HG03457 (cell line): Measurements from ENCODE around the gene TNXB.
"Not testable (repeated sequence)": the region's sequence is repeated elsewhere in the genome, so short reads cannot be mapped to it uniquely, and the experiment has no call there.

ENCODE experiments used
- ATAC-seq: cut with Tn5 transposase; IDR thresholded peaks from one replicate; pipeline ENCODE4 v1.9.1; 2021; ENCODE audit warnings: moderate number of reproducible peaks; ENCODE audit not compliant: unreplicated experiment

Gene TNXB

GRCh38 chr6:32146287-32146686 is 37.1 kb upstream of the TNXB start:
- ATAC-seq: no peak

DNA sequence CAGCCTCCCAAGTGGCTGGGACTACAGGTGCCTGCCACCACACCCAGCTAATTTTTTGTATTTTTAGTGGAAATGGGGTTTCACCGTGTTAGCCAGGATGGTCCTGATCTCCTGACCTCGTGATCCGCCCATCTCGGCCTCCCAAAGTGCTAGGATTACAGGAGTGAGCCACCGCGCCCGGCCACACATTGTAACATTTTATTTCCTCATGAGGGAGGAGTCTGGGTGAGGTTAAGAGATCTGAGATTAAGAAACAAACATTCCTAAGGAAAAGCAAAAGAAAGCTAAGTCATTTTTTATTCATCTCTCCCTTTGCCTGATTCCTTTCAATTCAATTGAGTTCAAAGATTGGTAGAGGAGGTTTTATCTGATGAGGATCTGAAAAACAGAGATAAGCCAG is 35.1 kb upstream of the TNXB start:
- ATAC-seq: not testable (repeated sequence)

DNA sequence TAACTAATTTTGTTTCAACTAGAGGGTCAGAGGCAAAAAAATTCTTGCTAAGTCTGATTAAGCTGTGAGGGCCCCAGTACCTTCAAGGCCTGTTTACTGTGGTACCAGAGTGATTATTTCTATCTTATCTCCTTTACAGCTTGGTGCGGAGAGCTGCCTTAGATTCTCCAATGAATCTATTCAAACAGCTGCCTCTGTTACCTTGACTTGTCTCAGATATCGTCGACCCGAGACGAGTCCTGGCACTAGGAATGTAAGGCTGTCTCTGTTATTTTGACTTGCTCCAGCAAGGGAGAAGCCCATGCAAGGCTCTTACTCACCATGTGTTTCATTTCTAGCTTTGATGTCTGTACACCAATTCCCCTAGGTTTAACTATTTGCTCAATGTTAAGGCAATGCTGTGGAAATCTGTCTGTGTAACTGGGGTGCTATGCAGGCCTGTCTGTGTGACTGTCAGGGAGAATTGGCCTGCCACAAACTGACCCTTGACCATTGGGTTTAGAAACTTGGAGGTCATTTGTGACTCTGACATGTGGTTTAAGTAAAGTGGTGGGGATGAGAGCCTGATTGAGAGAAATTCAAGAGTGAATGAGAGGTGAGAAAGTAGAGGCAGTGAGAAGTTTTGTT is 31.4 kb upstream of the TNXB start:
- no peak for ATAC-seq

DNA sequence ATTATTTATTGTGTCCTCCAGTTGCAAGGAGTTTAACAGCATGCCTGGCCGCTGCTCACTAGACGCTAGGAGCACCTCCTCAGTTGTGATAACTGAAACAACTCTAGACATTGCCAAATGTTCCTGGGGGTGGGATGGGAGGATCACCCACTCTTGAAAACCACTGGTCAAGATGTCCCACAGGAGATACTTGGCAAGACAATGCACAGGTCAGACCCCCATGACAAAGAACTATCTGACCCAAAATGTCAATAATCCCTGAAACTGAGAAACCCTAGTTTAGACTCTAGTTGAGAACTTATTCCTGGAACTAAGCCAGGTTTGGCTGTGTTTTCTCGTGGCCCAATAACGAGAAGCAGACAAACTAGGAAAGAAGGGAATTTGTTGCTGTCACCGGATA is 30.5 kb upstream of the TNXB start:
- ATAC-seq: no peak

DNA sequence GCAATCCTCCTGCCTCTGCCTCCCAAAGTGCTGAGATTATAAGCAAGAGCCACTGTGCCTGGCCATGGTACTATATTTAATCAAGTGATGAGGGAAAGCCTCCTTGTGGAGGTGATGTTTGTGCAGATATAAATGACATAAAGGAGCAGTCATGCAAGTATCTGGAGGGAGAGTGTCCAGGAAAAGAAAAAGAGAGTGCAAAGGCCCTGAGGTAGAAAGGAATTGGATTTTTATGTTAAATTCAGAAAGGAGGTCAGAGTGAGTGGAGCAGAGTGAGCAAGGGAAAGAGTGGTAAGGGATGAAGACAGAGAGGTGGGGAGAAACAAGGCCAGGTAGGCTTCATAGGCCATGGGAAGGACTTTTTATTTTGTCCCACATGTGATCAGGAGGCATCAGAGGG is 28.3 kb upstream of the TNXB start:
- ATAC-seq: no peak

GRCh38 chr6:32133786-32134185 is 24.6 kb upstream of the TNXB start:
- ATAC-seq: no peak

DNA sequence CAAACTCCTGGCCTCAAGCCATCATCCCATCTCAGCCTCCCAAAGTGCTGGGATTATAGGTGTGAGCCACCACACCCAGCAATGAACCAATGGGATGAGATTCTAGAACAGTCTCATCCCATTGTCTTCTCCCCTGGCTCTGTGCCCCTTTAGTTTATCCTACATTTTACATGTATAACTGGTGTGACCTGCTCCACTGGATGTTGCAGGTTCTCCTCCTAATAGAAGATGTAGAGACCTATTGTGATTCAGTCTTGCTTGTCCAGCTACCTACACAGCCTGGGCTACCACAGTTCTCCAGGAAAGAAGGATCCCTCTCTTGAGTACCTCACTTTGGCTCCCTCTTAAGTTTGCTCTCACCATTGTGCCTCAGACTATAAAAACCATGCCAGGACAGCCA is 23.0 kb upstream of the TNXB start:
- no peak for ATAC-seq

GRCh38 chr6:32131439-32131948 is 22.4 kb upstream of the TNXB start:
- no peak for ATAC-seq

GRCh38 chr6:32129297-32130088 is 20.4 kb upstream of the TNXB start:
- no peak for ATAC-seq

GRCh38 chr6:32128751-32129296 is 19.7 kb upstream of the TNXB start:
- no peak for ATAC-seq

GRCh38 chr6:32127717-32128592 is 18.8 kb upstream of the TNXB start, which contains the start of gene ATF6B:
Gene ATF6B, minus strand, starts transcription at chr6:32128246. Its CDS starts 39 bp downstream, at chr6:32128207.
- ATAC-seq: peak; percentile 76

- no peak for ATAC-seq
Observed at GRCh38 chr6:32127409-32127716, 18.2 kb upstream of the TNXB start.

- no peak for ATAC-seq
Observed at GRCh38 chr6:32126880-32127279, 17.7 kb upstream of the TNXB start.

DNA sequence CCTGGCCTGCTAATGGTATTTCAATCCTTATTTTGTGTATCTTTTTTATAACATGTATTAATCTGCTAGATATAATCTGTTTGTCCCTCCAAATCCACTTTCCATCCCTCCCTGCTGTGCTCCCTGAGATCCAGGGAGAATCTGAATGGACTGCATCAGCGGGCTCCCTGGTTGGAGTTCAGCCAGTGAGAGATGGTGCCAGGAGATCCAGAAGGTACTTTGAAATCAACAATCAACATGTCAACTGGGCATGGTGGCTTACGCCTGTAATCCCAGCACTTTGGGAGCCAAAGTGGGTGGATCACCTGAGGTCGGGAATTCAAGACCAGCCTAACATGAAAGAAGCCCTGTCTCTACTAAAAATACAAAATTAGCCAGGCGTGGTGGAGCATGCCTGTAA is 14.5 kb upstream of the TNXB start:
- no peak for ATAC-seq

GRCh38 chr6:32120573-32121059 is 11.5 kb upstream of the TNXB start:
- ATAC-seq: no peak

- ATAC-seq: no peak
Observed at GRCh38 chr6:32118782-32119628, 9.9 kb upstream of the TNXB start.

DNA sequence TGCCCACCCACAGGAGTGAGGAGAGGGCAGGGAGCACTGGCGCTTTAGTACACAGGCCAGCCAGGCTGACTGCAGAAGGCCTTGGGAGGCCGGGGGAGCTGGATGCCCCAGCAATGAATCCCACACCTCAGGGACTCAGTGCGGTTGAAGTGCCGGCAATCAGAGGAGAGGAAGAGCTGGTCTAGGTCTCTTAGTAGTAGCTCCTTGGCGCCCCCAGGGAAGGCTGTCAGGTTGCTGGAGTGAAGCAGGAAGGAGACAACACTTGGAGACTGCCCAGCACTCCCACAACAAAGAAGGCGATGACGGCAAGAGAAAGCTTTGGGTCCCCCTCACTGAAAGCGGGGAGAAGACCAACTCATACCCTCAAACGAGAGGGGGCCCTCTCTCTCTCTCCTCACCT is 8.3 kb upstream of the TNXB start:
- ATAC-seq: no peak

GRCh38 chr6:32116674-32117073 is 7.5 kb upstream of the TNXB start:
- ATAC-seq: no peak

DNA sequence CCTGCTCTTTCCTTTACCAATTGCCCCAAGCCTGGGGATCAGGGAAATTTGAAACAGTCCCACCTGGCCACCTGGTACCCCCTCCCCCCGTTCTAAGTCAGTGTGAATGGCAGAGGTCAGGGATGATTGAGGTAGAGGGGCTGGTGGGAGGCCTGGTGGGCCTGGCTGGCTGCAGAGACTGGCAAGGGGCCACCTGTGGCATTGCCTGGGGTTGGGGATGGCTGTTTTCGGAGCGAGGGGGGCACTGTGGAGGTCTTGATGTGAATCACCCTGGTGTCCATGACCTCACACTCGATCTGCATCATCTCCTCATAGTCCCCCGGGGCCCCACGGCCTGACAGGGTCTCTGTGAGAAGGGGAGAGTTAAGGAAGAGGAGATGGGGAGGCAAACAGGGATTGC is 6.5 kb upstream of the TNXB start:
- no peak for ATAC-seq

GRCh38 chr6:32114796-32115195 is 5.7 kb upstream of the TNXB start:
- no peak for ATAC-seq
